PFSK-1 (cell line): ENCODE data around the gene FOXN3.

Source experiments
- POLR2AphosphoS5 ChIP-seq: IDR thresholded peaks from 2 replicates; pipeline ENCODE4 v1.6.1; 2012; ENCODE audit warnings: low read depth, mild to moderate bottlenecking, control low read depth, low read length, moderate library complexity
- REST ChIP-seq, 2 experiments: IDR thresholded peaks; 2 replicates each; pipeline versions ENCODE4 v1.6.1 to v1.8.0; 2011 to 2012; ENCODE audit warnings: low read depth in 2 of 2, low read length in 2 of 2, control low read depth in 1 of 2, inconsistent platforms in 1 of 2, mild to moderate bottlenecking in 1 of 2, moderate library complexity in 1 of 2; ENCODE audit not compliant: insufficient read depth in 1 of 2
- TAF1 ChIP-seq: IDR thresholded peaks from 2 replicates; pipeline ENCODE4 v1.6.1; 2012; ENCODE audit warnings: low read length, control low read depth, borderline replicate concordance; ENCODE audit not compliant: insufficient read depth

GRCh38 chr14:89409961-89410360 is 7.1 kb downstream of the FOXN3 start:
- no peak for TF ChIP-seq REST (IDR thresholded peaks at IDR 0.05; ENCODE audit: insufficient read depth in 1 of 2, low read depth in 2 of 2, low read length in 2 of 2)
- no peak for TF ChIP-seq POLR2AphosphoS5
- TF ChIP-seq TAF1, result no peak
